IPS-18a (cell line): Measurements from ENCODE around the gene PTPN3.

Experiments used
- H3K27ac ChIP-seq: one replicate; pipeline ENCODE4 v1.5.1; 2013; ENCODE audit warnings: low read length
- H3K27me3 ChIP-seq: one replicate; pipeline ENCODE4 v1.6.1; 2013; ENCODE audit warnings: mild to moderate bottlenecking, low read length; ENCODE audit not compliant: control insufficient read depth, insufficient read depth
- H3K36me3 ChIP-seq: one replicate; pipeline ENCODE4 v1.6.1; 2013; ENCODE audit warnings: low read depth, low read length; ENCODE audit not compliant: control insufficient read depth
- H3K4me1 ChIP-seq: one replicate; pipeline ENCODE4 v1.6.1; 2013; ENCODE audit warnings: low read depth, low read length; ENCODE audit not compliant: control insufficient read depth
- H3K4me3 ChIP-seq: one replicate; pipeline ENCODE4 v1.5.1; 2013; ENCODE audit warnings: low read length
- H3K9ac ChIP-seq: one replicate; pipeline ENCODE4 v1.6.1; 2013; ENCODE audit warnings: mild to moderate bottlenecking, low read length, moderate library complexity
- H3K9me3 ChIP-seq: one replicate; pipeline ENCODE4 v1.6.1; 2013; ENCODE audit warnings: low read depth, low read length; ENCODE audit not compliant: control insufficient read depth

PTPN3 gene

GRCh38 chr9:109456811-109457210 is 41.3 kb downstream of the PTPN3 start:
- H3K9me3 ChIP-seq = no peaks in the 10 kb centered on the region
- H3K4me3 ChIP-seq = no peak overlapping the region
- no peaks in the 10 kb centered on the region for H3K4me1 ChIP-seq
- H3K36me3 ChIP-seq = no peaks in the 10 kb centered on the region
- H3K27me3 ChIP-seq = no peaks in the 10 kb centered on the region
- no peak overlapping the region for H3K27ac ChIP-seq
- no peak overlapping the region for H3K9ac ChIP-seq

DNA sequence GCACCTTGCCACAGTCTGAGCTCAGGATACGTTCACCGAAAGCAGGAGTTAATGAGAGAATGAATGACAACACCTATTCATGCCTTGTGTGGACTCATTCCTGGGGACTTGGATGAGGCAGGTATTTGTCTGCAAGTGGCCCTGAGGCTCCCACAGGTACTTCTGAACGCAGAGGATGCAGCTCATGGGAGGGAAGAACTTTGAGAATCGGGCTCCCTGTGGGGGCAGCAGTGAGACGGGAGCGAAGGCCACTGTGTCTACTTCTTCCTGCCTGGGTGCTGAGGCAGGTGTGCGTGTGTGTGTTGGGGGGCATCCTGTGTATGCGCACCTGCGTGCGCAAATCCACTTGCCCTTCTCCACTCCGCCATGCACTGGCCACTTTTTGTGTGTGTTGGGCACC is 42.2 kb downstream of the PTPN3 start:
- Histone ChIP-seq H3K4me3 (no peak overlapping the region), H3K9me3 (no peaks in the 10 kb centered on the region), H3K9ac (no peak overlapping the region), H3K27me3 (no peaks in the 10 kb centered on the region), H3K36me3 (no peaks in the 10 kb centered on the region), H3K4me1 (no peaks in the 10 kb centered on the region), H3K27ac (no peak overlapping the region)

GRCh38 chr9:109455391-109455790 is 42.7 kb downstream of the PTPN3 start:
- H3K36me3 ChIP-seq = no peaks in the 10 kb centered on the region
- no peaks in the 10 kb centered on the region for H3K27me3 ChIP-seq
- H3K4me1 ChIP-seq = no peaks in the 10 kb centered on the region
- H3K4me3 ChIP-seq = no peak overlapping the region
- H3K27ac ChIP-seq = no peak overlapping the region
- H3K9me3 ChIP-seq = no peaks in the 10 kb centered on the region
- H3K9ac ChIP-seq = no peak overlapping the region

DNA sequence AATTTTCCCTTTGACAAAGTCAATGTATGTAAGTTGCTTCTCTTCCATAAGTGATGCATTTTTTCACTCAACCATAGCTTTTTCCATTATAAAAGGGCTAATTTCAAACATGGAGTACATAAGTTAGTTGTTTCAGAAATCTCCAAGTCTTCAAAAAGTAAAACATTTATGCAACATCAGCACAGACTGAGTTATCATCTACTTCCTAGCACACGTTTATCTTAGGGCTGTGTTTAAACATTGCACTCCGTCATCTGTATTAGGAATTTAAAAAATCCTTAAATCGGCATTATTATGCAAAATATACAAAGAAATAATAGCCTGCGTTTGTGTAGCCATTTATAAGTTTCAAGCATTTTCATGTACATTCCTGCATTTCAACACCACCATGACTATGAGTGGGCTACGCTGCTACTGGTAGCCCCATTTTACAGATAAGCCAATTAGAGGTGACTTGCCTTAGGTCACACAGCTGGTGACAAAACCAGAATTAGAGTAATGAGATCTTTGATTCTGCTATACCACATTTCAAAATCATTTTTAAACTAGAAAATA is 43.4 kb downstream of the PTPN3 start:
- no peaks in the 10 kb centered on the region for H3K4me1 ChIP-seq
- H3K9ac ChIP-seq = no peak overlapping the region
- no peaks in the 10 kb centered on the region for H3K9me3 ChIP-seq
- no peak overlapping the region for H3K27ac ChIP-seq
- H3K27me3 ChIP-seq = no peaks in the 10 kb centered on the region
- no peak overlapping the region for H3K4me3 ChIP-seq
- no peaks in the 10 kb centered on the region for H3K36me3 ChIP-seq

DNA sequence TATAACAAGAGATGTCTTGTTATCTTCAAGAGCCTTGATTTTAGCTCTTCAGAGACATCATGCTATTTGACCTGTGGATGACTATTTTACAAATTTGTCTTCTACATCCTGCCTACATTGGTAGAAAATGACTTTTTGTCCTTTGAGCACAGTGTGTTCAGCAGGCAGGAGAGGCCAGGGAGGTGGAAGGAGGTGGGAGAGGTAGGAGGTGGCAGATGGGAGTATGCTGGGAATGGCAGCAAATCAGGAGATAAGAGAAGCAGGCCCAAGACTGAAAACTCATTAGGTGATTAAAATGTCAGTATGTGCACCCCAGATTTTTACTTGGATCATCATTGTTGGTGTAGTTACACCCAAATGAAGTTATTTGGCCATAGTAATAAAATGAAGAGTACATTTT is 44.1 kb downstream of the PTPN3 start:
- H3K9ac ChIP-seq = no peak overlapping the region
- H3K27me3 ChIP-seq = no peaks in the 10 kb centered on the region
- no peaks in the 10 kb centered on the region for H3K4me1 ChIP-seq
- no peaks in the 10 kb centered on the region for H3K36me3 ChIP-seq
- no peak overlapping the region for H3K27ac ChIP-seq
- H3K4me3 ChIP-seq = no peak overlapping the region
- no peaks in the 10 kb centered on the region for H3K9me3 ChIP-seq

DNA sequence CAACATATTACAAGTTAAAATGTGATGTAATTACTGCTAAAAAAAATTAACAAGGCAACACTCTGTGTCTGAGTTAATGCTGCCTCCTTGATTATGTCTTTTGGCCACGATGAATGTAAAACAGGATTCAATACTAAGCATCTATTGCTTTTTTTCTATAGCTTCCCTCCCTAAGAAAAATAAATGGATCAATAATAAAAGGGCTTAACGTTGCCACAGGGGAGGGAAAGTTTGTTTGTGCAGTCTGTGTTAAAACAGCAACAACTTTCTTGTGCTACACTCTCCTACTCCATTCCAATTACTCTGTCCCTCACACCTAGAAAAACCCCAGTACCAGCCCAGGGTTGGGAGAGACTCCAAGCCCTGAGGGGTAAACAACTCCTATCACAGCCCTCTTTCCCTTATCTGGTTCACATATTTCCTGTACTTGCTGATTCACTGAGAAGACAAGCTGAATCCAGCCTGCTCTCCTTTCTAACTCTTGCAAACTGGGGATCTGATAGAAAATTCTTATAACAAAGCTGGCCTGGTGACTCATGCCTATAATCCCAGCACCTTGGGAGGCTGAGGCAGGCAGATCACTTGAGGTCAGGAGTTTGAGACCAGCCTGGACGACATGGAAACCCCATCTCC is 44.8 kb downstream of the PTPN3 start:
- H3K27ac ChIP-seq = no peak overlapping the region
- H3K36me3 ChIP-seq = no peaks in the 10 kb centered on the region
- no peaks in the 10 kb centered on the region for H3K27me3 ChIP-seq
- no peaks in the 10 kb centered on the region for H3K4me1 ChIP-seq
- no peak overlapping the region for H3K4me3 ChIP-seq
- H3K9ac ChIP-seq = no peak overlapping the region
- no peaks in the 10 kb centered on the region for H3K9me3 ChIP-seq

DNA sequence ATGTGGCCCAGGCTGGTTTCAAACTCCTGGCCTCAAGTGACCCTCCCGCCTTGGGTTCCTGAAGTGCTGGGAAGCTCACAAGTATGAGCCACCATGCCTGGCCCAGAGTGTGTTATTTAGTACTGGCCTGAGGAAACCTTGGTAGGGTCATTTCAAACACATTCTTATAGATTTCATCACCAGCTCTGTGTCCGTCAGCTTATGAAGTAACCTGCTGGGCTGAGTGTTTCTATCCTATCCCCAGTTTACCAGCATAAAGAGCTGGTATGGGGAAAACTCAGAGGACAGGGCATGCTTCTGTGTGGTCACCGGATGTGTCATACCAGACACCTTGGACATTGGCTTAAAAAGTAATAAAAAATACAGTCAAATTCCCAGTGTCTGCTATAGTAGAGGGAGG is 45.3 kb downstream of the PTPN3 start:
- no peaks in the 10 kb centered on the region for H3K9me3 ChIP-seq
- no peaks in the 10 kb centered on the region for H3K27me3 ChIP-seq
- H3K4me1 ChIP-seq = no peaks in the 10 kb centered on the region
- H3K36me3 ChIP-seq = no peaks in the 10 kb centered on the region
- no peak overlapping the region for H3K4me3 ChIP-seq
- H3K27ac ChIP-seq = no peak overlapping the region
- no peak overlapping the region for H3K9ac ChIP-seq

DNA sequence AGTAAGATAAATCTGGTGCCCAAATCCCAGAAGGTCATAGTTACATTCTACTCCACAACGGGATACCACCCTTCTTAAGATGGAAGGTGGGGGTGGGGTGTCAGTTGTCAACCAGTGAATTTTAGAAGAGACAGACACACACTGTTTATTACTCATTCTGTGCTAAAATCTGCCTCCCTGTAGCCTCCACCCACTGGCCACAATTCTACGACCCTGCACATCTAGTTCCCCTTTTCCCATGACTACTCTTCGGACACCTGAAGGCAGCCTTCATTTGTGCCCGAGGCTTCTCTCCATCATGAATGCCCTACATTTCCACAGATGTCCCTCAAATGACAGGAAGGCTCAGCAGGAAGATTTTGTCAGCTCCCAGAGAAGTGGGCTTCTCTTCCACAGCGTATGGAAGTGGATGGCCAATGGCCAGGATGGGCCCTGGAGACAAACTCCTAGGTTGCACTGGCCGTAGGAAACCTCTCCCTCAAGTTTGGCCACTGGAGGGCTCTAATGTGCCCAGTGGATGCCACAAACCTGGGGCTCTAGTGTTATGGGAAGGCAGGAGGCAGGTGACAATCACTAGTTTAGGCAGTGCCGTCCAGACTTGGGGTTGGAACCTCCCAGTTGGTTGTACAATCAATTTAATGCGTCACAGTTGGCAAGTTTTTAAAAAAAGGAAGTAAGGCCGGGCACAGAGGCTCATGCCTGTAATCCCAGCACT is 46.6 kb downstream of the PTPN3 start:
- Histone ChIP-seq H3K9me3 (no peaks in the 10 kb centered on the region), H3K4me3 (no peak overlapping the region), H3K27ac (no peak overlapping the region), H3K27me3 (no peaks in the 10 kb centered on the region), H3K9ac (no peak overlapping the region), H3K4me1 (no peaks in the 10 kb centered on the region), H3K36me3 (no peaks in the 10 kb centered on the region)

DNA sequence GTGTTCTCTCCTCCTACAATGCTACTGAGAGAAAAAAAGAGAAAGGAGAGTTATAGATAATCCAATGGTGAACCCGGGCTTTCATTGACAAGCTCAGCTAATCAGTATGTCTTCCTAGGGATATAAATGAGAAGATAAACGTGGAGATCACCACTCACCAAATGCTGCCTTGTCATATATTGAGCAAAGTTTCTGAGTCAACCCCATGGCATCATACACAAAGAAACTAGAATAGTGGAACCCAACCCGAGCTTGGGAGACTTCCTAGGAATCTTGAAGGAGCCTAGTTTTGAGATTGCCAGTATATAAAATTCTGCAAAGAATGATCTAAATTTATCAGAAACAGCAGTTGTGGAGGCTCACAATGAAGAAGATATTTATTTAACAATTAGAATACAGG is 47.8 kb downstream of the PTPN3 start:
- H3K4me3 ChIP-seq = no peak overlapping the region
- H3K27me3 ChIP-seq = no peaks in the 10 kb centered on the region
- H3K36me3 ChIP-seq = no peaks in the 10 kb centered on the region
- no peaks in the 10 kb centered on the region for H3K4me1 ChIP-seq
- H3K9me3 ChIP-seq = no peaks in the 10 kb centered on the region
- no peak overlapping the region for H3K9ac ChIP-seq
- no peak overlapping the region for H3K27ac ChIP-seq

GRCh38 chr9:109449036-109449798 is 48.9 kb downstream of the PTPN3 start:
- Histone ChIP-seq H3K9me3 (no peaks in the 10 kb centered on the region), H3K27me3 (no peaks in the 10 kb centered on the region), H3K4me3 (no peak overlapping the region), H3K36me3 (no peaks in the 10 kb centered on the region), H3K4me1 (no peaks in the 10 kb centered on the region), H3K9ac (no peak overlapping the region), H3K27ac (no peak overlapping the region)

- Histone ChIP-seq H3K9ac (no peak overlapping the region), H3K27me3 (no peaks in the 10 kb centered on the region), H3K9me3 (no peaks in the 10 kb centered on the region), H3K36me3 (no peaks in the 10 kb centered on the region), H3K4me3 (no peak overlapping the region), H3K27ac (no peak overlapping the region), H3K4me1 (no peaks in the 10 kb centered on the region)
Observed at GRCh38 chr9:109448223-109448622, 49.9 kb downstream of the PTPN3 start.
